HG03097 (cell line): ENCODE results near the gene ABL2.
"Not testable (repeated sequence)": the region's sequence is repeated elsewhere in the genome, so short reads cannot be mapped to it uniquely, and the experiment has no call there.

Source experiments
- ATAC-seq: cut with Tn5 transposase; IDR thresholded peaks from one replicate; pipeline ENCODE4 v1.9.1; 2021; ENCODE audit not compliant: unreplicated experiment, low FRiP score

ABL2 gene

GRCh38 chr1:179175011-179175841 is 54.3 kb downstream of the ABL2 start:
- no peak for ATAC-seq

- ATAC-seq: not testable (repeated sequence)
Measured at GRCh38 chr1:179170468-179170770, 59.1 kb downstream of the ABL2 start.

GRCh38 chr1:179169616-179170467 is 59.6 kb downstream of the ABL2 start:
- no peak for ATAC-seq

DNA sequence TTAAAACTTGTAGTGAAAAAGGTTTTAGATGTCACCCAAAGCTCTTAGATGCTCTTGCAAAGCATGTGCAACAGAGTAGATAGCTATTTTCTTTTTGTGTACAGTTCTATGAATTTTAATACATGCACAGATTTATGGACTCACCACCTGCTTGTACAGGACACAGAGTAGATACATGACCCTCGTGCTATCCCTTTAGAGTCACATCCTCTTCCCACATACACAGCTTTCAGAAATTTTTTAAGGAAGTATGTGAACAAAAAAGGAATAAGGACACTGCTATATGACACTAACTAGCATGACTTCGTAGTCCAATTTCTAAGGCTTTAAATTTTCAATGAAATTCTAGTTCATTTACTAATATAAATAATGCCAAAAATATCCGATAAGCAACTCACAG is 60.9 kb downstream of the ABL2 start:
- no peak for ATAC-seq

DNA sequence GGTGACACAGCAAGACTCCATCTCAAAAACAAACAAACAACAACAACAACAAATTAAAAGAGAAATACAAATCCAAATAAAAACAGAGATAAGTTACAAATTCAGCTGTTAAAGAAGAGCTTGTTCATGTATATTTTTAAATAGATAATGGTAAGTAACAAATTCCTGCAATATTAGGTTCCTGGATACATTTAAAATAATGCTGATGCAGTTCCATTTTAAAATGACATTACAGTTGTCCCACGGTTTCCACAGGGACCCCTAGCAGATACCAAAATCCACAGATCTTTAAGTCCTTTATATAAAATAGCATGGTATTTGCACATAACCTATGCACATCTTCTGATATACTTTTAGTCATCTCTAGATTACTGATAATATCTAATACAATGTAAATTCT is 61.5 kb downstream of the ABL2 start:
- no peak for ATAC-seq

DNA sequence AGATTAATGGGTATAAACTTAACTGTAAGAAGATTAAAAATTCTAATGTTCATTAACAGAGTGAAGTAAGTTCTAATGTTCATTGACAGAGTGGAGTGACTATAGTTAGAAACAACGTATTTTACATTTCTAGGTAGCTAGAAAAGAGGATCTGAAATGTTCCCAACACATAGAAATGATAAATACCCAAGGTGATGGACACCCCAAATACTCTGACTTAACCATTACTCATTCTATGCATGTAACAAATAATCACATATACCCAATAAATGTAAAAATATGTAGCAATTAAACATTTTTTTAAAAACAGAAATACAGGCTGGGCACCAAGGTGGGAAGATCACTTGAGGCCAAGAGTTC is 62.1 kb downstream of the ABL2 start:
- no peak for ATAC-seq

- no peak for ATAC-seq
Measured at GRCh38 chr1:179166663-179167417, 62.6 kb downstream of the ABL2 start.

DNA sequence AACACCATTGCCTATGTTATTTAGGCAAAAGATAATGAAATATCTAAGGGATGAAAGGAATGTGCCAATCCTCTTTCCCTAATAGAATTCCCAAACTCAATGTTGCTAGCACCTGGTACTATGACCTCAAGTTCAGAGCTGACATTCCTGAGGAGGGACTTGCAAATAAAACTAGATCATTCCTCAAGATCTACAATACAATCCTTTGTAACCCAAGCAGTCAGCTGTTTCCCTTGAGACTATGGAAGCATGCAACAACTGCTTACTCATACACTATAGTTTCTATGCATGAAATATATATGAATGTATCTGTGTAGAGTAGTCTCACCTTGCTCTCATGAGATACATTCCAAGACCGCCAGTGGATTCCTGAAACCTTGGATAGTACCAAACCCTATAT is 65.0 kb downstream of the ABL2 start:
- ATAC-seq: no peak

- ATAC-seq: no peak
Measured at GRCh38 chr1:179156708-179157107, 72.8 kb downstream of the ABL2 start.

- no peak for ATAC-seq
Measured at GRCh38 chr1:179156026-179156425, 73.5 kb downstream of the ABL2 start.

GRCh38 chr1:179155615-179156014 is 73.9 kb downstream of the ABL2 start:
- ATAC-seq: no peak

GRCh38 chr1:179154437-179154836 is 75.0 kb downstream of the ABL2 start:
- no peak for ATAC-seq

DNA sequence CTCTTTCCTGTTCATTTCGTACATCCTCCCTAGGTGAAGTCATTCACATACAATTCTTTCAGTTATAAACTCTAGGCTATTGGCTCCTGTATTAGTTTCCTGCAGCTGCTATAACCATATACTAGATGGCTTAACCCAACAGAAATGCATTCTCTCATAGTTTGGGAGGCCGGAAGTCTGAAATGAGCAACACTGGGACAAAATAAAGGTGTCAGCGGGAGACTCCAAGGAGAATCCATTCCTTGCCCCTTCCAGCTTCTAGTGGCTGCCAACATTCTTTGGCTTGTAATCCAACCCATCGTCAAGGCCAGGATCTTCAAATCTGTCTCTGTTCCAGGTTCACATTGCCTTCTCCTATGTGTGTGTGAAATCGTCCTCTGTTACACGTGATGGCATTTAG is 76.3 kb downstream of the ABL2 start:
- no peak for ATAC-seq

- no peak for ATAC-seq
Measured at GRCh38 chr1:179151908-179152682, 77.4 kb downstream of the ABL2 start.

GRCh38 chr1:179146911-179147310 is 82.6 kb downstream of the ABL2 start:
- ATAC-seq: no peak

GRCh38 chr1:179146476-179146875 is 83.0 kb downstream of the ABL2 start:
- ATAC-seq: no peak

GRCh38 chr1:179145521-179145920 is 84.0 kb downstream of the ABL2 start:
- no peak for ATAC-seq

DNA sequence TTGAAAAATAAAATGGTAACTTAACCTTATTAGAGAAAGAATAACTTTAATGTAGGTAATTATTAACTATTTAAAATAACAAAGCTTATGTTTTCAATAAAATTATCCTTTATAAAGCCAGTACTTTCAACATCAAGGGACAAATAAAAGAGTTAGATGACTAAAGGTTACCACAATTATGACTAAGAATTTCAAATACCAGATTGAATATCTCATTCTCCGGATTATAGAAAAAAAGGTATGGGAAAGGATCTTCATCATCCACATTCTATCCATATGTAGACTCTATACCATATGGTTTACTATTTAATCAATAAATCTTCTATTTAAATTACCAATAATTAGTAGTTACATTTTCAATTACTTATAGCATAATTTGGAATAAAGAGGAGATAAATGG is 84.9 kb downstream of the ABL2 start:
- ATAC-seq: no peak

- ATAC-seq: no peak
Measured at GRCh38 chr1:179143322-179143721, 86.2 kb downstream of the ABL2 start.

DNA sequence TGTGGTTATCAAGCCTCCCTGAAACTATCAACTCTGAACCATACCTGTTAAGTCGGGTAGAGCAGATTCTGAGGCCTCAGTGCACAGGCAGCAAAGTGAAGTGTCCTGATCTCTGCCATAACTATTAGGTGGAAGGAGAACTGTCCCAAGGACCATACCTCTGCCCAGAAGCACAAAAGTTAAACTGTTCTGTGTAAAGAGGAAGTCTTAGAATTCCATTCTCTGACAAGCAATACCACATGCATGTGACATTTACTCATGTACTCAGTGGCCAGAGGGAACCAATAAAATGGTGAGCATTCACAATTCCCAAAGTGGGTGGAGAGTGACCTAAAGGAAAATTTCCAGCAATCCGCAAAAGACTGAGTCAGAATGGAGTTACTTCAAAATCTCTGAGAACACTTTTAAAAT is 86.6 kb downstream of the ABL2 start:
- ATAC-seq: no peak
